Measurements from ENCODE around the gene GJB6. TPM values are rescaled to one million over a fixed set of nuclear protein-coding genes. Genes with fewer than 3 reads are reported as not detected.

GJB6 gene
- total and polyA plus RNA-seq, 8 donors: 0.18 to 1.9 (median 0.62) TPM; not detected in 1

DNA sequence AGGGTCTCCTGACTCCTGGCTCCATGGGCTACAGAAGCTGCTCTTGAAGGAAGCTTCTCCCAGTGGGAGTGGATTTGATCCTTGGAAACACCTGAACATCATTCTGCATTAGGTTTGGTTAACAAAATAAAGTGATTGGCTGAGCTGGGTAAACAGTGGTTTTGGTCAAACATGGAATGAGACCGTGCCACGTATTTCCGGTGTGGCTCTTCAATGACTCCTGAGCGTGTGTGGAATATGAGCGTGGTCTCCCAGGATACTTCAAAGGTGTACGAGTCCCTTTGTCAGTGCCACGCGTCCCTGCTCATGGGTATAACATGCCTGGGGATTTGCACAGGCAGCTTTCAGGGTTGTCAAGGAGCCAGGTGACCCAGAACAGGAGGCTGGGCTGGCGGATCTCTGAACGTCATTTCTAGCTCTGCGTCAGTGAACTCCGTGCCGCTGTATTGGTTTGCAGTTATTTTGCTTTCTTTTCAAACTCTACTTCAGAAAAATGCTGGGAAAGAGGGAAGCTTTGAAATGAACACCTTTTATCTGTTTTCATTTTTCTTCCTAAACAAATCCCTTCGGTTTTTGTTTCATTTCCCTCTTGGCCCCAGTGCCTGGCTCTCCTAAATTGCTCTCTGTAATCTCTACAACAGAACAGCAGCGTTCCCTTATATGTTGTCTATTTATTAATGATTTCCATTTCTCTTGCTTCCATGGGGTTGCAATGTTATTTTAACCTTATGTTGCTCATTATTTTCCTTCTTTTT lies 26.3 kb upstream of the GJB6 start:
- Histone ChIP-seq H3K36me3 (no peaks in the 10 kb centered on the region), H3K27me3 (no peaks in the 10 kb centered on the region), H3K4me3 (no peak overlapping the region), H3K4me1 (no peaks in the 10 kb centered on the region), H3K27ac (no peak overlapping the region), H3K9me3 (no peaks in the 10 kb centered on the region)
- ATAC-seq: no peak
- intact Hi-C loops (cut with DNase I): no loop called here
- no peak for DNase-seq
- TF ChIP-seq, protein P1, sequence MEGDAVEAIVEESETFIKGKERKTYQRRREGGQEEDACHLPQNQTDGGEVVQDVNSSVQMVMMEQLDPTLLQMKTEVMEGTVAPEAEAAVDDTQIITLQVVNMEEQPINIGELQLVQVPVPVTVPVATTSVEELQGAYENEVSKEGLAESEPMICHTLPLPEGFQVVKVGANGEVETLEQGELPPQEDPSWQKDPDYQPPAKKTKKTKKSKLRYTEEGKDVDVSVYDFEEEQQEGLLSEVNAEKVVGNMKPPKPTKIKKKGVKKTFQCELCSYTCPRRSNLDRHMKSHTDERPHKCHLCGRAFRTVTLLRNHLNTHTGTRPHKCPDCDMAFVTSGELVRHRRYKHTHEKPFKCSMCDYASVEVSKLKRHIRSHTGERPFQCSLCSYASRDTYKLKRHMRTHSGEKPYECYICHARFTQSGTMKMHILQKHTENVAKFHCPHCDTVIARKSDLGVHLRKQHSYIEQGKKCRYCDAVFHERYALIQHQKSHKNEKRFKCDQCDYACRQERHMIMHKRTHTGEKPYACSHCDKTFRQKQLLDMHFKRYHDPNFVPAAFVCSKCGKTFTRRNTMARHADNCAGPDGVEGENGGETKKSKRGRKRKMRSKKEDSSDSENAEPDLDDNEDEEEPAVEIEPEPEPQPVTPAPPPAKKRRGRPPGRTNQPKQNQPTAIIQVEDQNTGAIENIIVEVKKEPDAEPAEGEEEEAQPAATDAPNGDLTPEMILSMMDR (IDR thresholded peaks at IDR 0.05): no peak

DNA sequence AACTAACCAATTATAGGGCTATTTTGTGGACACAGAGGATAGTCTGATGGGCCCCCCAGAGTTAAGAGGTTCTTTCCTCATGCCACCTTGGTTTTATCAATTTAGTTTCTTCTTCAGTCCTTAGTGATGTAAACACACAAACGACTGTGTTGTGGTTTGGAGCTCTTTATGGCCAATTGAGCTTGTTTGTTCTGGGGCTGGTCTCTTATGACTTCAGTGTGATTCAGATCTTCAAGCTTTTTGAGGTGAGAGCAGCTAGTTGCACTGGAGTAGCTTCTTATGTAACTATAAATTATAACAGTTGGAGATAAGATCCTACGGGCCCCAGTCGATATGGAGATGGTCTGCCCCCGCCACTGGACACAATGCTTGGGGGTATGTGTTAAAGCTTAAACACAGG lies 22.0 kb upstream of the GJB6 start:
- intact Hi-C loops (cut with DNase I): no loop called here
- no peak for DNase-seq
- H3K27me3 ChIP-seq: no peaks in the 10 kb centered on the region
- H3K36me3 ChIP-seq: no peaks in the 10 kb centered on the region
- ATAC-seq: no peak
- TF ChIP-seq, protein P1 (IDR thresholded peaks at IDR 0.05): no peak
- no peak overlapping the region for H3K27ac ChIP-seq
- no peak overlapping the region for H3K4me3 ChIP-seq
- H3K9me3 ChIP-seq: no peaks in the 10 kb centered on the region
- H3K4me1 ChIP-seq: no peaks in the 10 kb centered on the region

DNA sequence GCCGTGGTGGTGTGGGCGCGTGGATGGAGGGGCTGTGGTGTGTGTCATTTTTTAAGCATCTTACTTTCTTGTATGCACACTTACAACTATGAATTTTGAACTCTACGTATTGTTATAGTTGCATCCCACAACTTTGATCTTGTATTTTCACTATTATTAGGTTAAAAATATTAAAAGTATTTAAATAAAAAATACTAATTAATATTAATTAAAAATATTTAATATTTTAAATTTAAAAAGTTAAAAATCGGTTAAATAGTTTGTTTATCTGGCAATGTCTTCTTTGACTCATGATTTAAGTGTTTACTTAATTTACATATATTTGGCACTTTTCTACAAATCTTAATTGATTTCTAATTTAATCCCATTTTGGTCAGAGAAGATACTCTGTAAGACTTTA lies 17.8 kb upstream of the GJB6 start:
- intact Hi-C loops (cut with DNase I): no loop called here
- Histone ChIP-seq H3K9me3 (no peaks in the 10 kb centered on the region), H3K27me3 (no peaks in the 10 kb centered on the region), H3K36me3 (no peaks in the 10 kb centered on the region), H3K4me3 (no peak overlapping the region), H3K27ac (no peak overlapping the region), H3K4me1 (no peaks in the 10 kb centered on the region)
- DNase-seq (no peak), ATAC-seq (no peak)
- TF ChIP-seq, protein P1 (IDR thresholded peaks at IDR 0.05): no peak

DNA sequence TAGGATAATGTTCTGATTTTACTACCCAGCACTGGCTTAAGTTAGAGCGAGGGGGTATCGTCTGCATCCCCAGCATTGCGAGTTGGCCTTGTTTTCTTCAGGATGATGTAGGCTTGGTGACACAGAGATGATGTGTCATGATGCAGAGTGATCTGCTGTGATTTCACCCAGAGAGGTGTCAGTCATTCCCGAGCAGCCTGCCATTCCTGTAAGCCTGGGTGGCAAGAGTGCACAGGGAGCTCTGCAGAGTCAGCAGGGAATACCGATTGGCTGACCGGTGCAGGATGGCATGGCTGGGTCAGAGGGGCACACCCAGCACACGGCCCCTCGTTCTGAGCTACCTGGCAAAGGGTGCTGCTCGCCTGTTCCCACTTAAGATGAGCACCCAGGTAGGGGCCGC lies 15.8 kb upstream of the GJB6 start:
- Histone ChIP-seq H3K9me3 (no peaks in the 10 kb centered on the region), H3K4me1 (no peaks in the 10 kb centered on the region)
- intact Hi-C loops (cut with DNase I): no loop called here

DNA sequence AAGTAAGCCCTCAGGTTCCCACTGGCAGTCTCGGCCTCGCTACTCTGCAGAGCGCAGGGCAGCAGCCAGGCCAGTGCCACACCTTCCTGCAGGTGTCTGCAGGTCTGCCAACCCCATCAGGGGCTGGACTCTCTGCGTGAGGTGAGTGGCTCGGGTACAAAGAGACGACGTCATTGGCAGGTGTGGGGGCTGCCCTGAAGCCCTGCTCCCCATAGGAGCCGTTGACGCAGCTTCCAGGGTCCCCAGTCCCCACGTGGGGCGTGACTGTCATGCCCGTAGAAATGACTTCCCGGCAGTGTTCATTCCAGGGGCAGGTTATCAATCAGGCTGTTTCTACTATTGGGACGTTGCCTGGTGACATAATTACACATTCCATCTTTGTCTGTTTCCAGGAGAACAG lies 15.3 kb upstream of the GJB6 start:
- Histone ChIP-seq H3K27me3 (no peaks in the 10 kb centered on the region), H3K4me3 (no peak overlapping the region), H3K36me3 (no peaks in the 10 kb centered on the region), H3K27ac (no peak overlapping the region), H3K9me3 (no peaks in the 10 kb centered on the region), H3K4me1 (no peaks in the 10 kb centered on the region)
- TF ChIP-seq, protein P1 (IDR thresholded peaks at IDR 0.05): no peak
- DNase-seq (no peak), ATAC-seq (no peak)
- intact Hi-C loops (cut with DNase I): no loop called here

More for the DNA sequence above, 15.8 kb upstream of the GJB6 start:
- Histone ChIP-seq H3K36me3 (no peaks in the 10 kb centered on the region), H3K27ac (no peak overlapping the region), H3K27me3 (no peaks in the 10 kb centered on the region), H3K4me3 (no peak overlapping the region)
- TF ChIP-seq, protein P1 (IDR thresholded peaks at IDR 0.05): no peak
- ATAC-seq (no peak), DNase-seq (no peak)

Data from left lung (tissue), 10 donors.